GM12892 (cell line): ENCODE measurements around the gene DPF3.

Experiments
- POLR2A ChIP-seq: IDR thresholded peaks from 2 replicates; pipeline ENCODE4 v1.6.1; 2011; ENCODE audit warnings: low read depth, low read length, control low read depth
- POLR2AphosphoS5 ChIP-seq: IDR thresholded peaks from 2 replicates; pipeline ENCODE4 v1.6.1; 2011; ENCODE audit warnings: low read depth, low read length, control low read depth
- TAF1 ChIP-seq: IDR thresholded peaks from 2 replicates; pipeline ENCODE4 v1.6.1; 2011; ENCODE audit warnings: low read depth, mild to moderate bottlenecking, control low read depth, low read length, borderline replicate concordance

- TF ChIP-seq POLR2A (no peak), POLR2AphosphoS5 (no peak), TAF1 (no peak)
Measured at GRCh38 chr14:72793156-72793939, 100.6 kb downstream of the DPF3 start.
